HepG2 (cell line): ENCODE measurements around the gene PSD4. TPM values are rescaled to one million over a fixed set of nuclear protein-coding genes. Genes with fewer than 3 reads are reported as not detected.
A peak's percentile ranks its signal among the peaks of the same experiment; 100 is the strongest.

Experiments used
- CBX1 ChIP-seq: IDR thresholded peaks from one replicate; pipeline ENCODE4 v1.6.1; 2016; ENCODE audit warnings: antibody characterized with exemption, low read depth
- ELF4 ChIP-seq: sonication (generic); formaldehyde crosslinking; IDR thresholded peaks from 2 replicates; pipeline ENCODE4 v1.5.0; 2020; ENCODE audit warnings: missing genetic modification reagents, mild to moderate bottlenecking, moderate library complexity, borderline replicate concordance
- FOXK1 ChIP-seq: sonication (generic); formaldehyde crosslinking; IDR thresholded peaks from 2 replicates; pipeline ENCODE4 v1.4.0; 2020; ENCODE audit warnings: low read depth, missing genetic modification reagents, borderline replicate concordance
- HOXA3 ChIP-seq: sonication (generic); formaldehyde crosslinking; IDR thresholded peaks from 2 replicates; pipeline ENCODE4 v1.5.0; 2020; ENCODE audit warnings: missing genetic modification reagents
- KLF15 ChIP-seq: sonication (generic); formaldehyde crosslinking; IDR thresholded peaks from 2 replicates; pipeline ENCODE4 v1.8.1; 2023; ENCODE audit warnings: borderline replicate concordance, mild to moderate bottlenecking, inconsistent platforms, missing genetic modification reagents, mixed read lengths
- MED8 ChIP-seq: sonication (generic); formaldehyde crosslinking; IDR thresholded peaks from 2 replicates; pipeline ENCODE4 v1.8.1; 2023; ENCODE audit warnings: mild to moderate bottlenecking, missing genetic modification reagents; ENCODE audit not compliant: insufficient replicate concordance
- NFYB ChIP-seq: sonication (generic); formaldehyde crosslinking; IDR thresholded peaks from 2 replicates; pipeline ENCODE4 v1.4.0; 2020; ENCODE audit warnings: missing genetic modification reagents
- POLR2A ChIP-seq, 2 experiments: IDR thresholded peaks; 2 replicates each; pipeline ENCODE4 v1.6.1; 2011; ENCODE audit warnings: low read depth in 2 of 2, low read length in 2 of 2, mild to moderate bottlenecking in 1 of 2, moderate library complexity in 1 of 2; ENCODE audit not compliant: insufficient read depth in 1 of 2
- RFXANK ChIP-seq: IDR thresholded peaks from 2 replicates; pipeline ENCODE4 v1.6.1; 2016
- SAP130 ChIP-seq: IDR thresholded peaks from 2 replicates; pipeline ENCODE4 v1.6.1; 2016; ENCODE audit warnings: low read depth
- SP5 ChIP-seq: IDR thresholded peaks from 2 replicates; pipeline ENCODE4 v1.6.1; 2016; ENCODE audit warnings: low read depth, borderline replicate concordance
- SRY ChIP-seq: sonication (generic); formaldehyde crosslinking; IDR thresholded peaks from 2 replicates; pipeline ENCODE4 v1.8.0; 2022; ENCODE audit warnings: mild to moderate bottlenecking, missing genetic modification reagents
- SUZ12 ChIP-seq: fragments of 150-350 bp; IDR thresholded peaks from 2 replicates; pipeline ENCODE4 v1.6.1; 2014; ENCODE audit warnings: low read depth, low read length
- TOPORS ChIP-seq: sonication (generic); formaldehyde crosslinking; IDR thresholded peaks from 2 replicates; pipeline ENCODE4 v1.8.0; 2023; ENCODE audit warnings: mild to moderate bottlenecking, missing genetic modification reagents
- ZFX ChIP-seq: sonication (generic); formaldehyde crosslinking; IDR thresholded peaks from 2 replicates; pipeline ENCODE4 v1.4.0; 2020; ENCODE audit warnings: mild to moderate bottlenecking, low read depth, missing genetic modification reagents, moderate library complexity
- ZNF230 ChIP-seq: sonication (generic); formaldehyde crosslinking; IDR thresholded peaks from 2 replicates; pipeline ENCODE4 v1.4.0; 2020; ENCODE audit warnings: mild to moderate bottlenecking, missing genetic modification reagents
- ZNF232 ChIP-seq: sonication (generic); formaldehyde crosslinking; IDR thresholded peaks from 2 replicates; pipeline ENCODE4 v1.4.0; 2020; ENCODE audit warnings: missing genetic modification reagents, borderline replicate concordance
- ZNF484 ChIP-seq: sonication (generic); formaldehyde crosslinking; IDR thresholded peaks from 2 replicates; pipeline ENCODE4 v1.5.1; 2020; ENCODE audit warnings: mild to moderate bottlenecking, low read depth, missing genetic modification reagents, borderline replicate concordance
- ZNF501 ChIP-seq: sonication (generic); formaldehyde crosslinking; IDR thresholded peaks from 2 replicates; pipeline ENCODE4 v1.5.1; 2020; ENCODE audit warnings: mild to moderate bottlenecking, moderate library complexity, missing genetic modification reagents
- ZNF569 ChIP-seq: sonication (generic); formaldehyde crosslinking; IDR thresholded peaks from 2 replicates; pipeline ENCODE4 v1.5.0; 2020; ENCODE audit warnings: mild to moderate bottlenecking, missing genetic modification reagents, moderate library complexity, borderline replicate concordance
- ZNF614 ChIP-seq: IDR thresholded peaks from 2 replicates; pipeline ENCODE4 v1.6.1; 2018; ENCODE audit warnings: missing biosample characterization, missing genetic modification reagents, inconsistent platforms, borderline replicate concordance
- ZNF619 ChIP-seq: sonication (generic); formaldehyde crosslinking; IDR thresholded peaks from 2 replicates; pipeline ENCODE4 v1.4.0; 2020; ENCODE audit warnings: mild to moderate bottlenecking, missing genetic modification reagents
- ZNF660 ChIP-seq: sonication (generic); formaldehyde crosslinking; IDR thresholded peaks from 2 replicates; pipeline ENCODE4 v1.5.1; 2020; ENCODE audit warnings: mild to moderate bottlenecking, low read depth, missing genetic modification reagents, borderline replicate concordance
- ZNF747 ChIP-seq: sonication (generic); formaldehyde crosslinking; IDR thresholded peaks from 2 replicates; pipeline ENCODE4 v1.8.1; 2023; ENCODE audit warnings: missing genetic modification reagents, mild to moderate bottlenecking, borderline replicate concordance
- ZNF773 ChIP-seq: sonication (generic); formaldehyde crosslinking; IDR thresholded peaks from 2 replicates; pipeline ENCODE4 v1.4.0; 2020; ENCODE audit warnings: missing genetic modification reagents, borderline replicate concordance
- ZNF776 ChIP-seq: sonication (generic); formaldehyde crosslinking; IDR thresholded peaks from 2 replicates; pipeline ENCODE4 v1.4.0; 2020; ENCODE audit warnings: mild to moderate bottlenecking, missing genetic modification reagents
- polyA plus RNA-seq, 8 experiments: library from polyadenylated mRNA; depleted of rRNA in 3 of 8; stranded (reverse) in 7 of 8; unstranded in 1 of 8; fragments of >200 nt; fragmentation: Illumina TruSeq in 4 of 8; extraction: Trizol in 4 of 8; gene quantifications; 2 replicates each; pipeline versions ENCODE4 v1.2.1 to v1.2.3, GENCODE V29; 2011 to 2016; ENCODE audit warnings: low read depth in 4 of 8, missing spikeins in 1 of 8, mixed read lengths in 1 of 8; ENCODE audit not compliant: insufficient read depth in 1 of 8
- total RNA-seq, 5 experiments: library from RNA; depleted of rRNA; stranded (reverse); fragments of >200 nt; fragmentation: Illumina TruSeq; extraction: Trizol; gene quantifications; 2 replicates each; pipeline ENCODE4 v1.2.3, GENCODE V29; 2016; ENCODE audit warnings: low read depth in 1 of 5
- TF ChIP-seq, protein P1 (sequence below): sonication (generic); formaldehyde crosslinking; conservative IDR thresholded peaks from 2 replicates; pipeline ENCODE4 v1.4.0; 2020; ENCODE audit warnings: mild to moderate bottlenecking, missing genetic modification reagents, moderate library complexity
- TF ChIP-seq, protein P2 (sequence below): sonication (generic); formaldehyde crosslinking; IDR thresholded peaks from 2 replicates; pipeline ENCODE4 v1.4.0; 2020; ENCODE audit warnings: missing genetic modification reagents, mild to moderate bottlenecking, borderline replicate concordance

PSD4 gene
- total and polyA plus RNA-seq, 2 of the 13 experiments (the other 11 are each of a cell fraction or from before 2014, with no cell fraction given), result 5.8 to 9.4 TPM

- TF ChIP-seq, protein P1, sequence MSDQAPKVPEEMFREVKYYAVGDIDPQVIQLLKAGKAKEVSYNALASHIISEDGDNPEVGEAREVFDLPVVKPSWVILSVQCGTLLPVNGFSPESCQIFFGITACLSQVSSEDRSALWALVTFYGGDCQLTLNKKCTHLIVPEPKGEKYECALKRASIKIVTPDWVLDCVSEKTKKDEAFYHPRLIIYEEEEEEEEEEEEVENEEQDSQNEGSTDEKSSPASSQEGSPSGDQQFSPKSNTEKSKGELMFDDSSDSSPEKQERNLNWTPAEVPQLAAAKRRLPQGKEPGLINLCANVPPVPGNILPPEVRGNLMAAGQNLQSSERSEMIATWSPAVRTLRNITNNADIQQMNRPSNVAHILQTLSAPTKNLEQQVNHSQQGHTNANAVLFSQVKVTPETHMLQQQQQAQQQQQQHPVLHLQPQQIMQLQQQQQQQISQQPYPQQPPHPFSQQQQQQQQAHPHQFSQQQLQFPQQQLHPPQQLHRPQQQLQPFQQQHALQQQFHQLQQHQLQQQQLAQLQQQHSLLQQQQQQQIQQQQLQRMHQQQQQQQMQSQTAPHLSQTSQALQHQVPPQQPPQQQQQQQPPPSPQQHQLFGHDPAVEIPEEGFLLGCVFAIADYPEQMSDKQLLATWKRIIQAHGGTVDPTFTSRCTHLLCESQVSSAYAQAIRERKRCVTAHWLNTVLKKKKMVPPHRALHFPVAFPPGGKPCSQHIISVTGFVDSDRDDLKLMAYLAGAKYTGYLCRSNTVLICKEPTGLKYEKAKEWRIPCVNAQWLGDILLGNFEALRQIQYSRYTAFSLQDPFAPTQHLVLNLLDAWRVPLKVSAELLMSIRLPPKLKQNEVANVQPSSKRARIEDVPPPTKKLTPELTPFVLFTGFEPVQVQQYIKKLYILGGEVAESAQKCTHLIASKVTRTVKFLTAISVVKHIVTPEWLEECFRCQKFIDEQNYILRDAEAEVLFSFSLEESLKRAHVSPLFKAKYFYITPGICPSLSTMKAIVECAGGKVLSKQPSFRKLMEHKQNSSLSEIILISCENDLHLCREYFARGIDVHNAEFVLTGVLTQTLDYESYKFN (CRISPR knock-in tag), result no peak
- TF ChIP-seq ZNF773 (CRISPR knock-in tag), result no peak
- TF ChIP-seq, protein P2, sequence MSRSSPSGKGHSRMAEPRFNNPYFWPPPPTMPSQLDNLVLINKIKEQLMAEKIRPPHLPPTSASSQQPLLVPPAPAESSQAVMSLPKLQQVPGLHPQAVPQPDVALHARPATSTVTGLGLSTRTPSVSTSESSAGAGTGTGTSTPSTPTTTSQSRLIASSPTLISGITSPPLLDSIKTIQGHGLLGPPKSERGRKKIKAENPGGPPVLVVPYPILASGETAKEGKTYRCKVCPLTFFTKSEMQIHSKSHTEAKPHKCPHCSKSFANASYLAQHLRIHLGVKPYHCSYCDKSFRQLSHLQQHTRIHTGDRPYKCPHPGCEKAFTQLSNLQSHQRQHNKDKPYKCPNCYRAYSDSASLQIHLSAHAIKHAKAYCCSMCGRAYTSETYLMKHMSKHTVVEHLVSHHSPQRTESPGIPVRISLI (CRISPR knock-in tag), result no peak
- TF ChIP-seq ZNF569 (CRISPR knock-in tag), result no peak
- TF ChIP-seq NFYB (CRISPR knock-in tag), result no peak
- TF ChIP-seq ZNF484 (CRISPR knock-in tag), result no peak
- TF ChIP-seq HOXA3, result no peak
- no peak for TF ChIP-seq ZNF501
- TF ChIP-seq SAP130 (CRISPR knock-in tag), result 0 out of 2 replicates have a peak, but pooled peaks have one; percentile 19
- TF ChIP-seq ZNF776, result no peak
- TF ChIP-seq ZNF614 (CRISPR knock-in tag), result peak; percentile 50; the same call in 1 of the 2 replicates
- TF ChIP-seq SP5 (CRISPR knock-in tag), result no peak
- TF ChIP-seq FOXK1 (CRISPR knock-in tag), result peak; percentile 60; the same call in 1 of the 2 replicates
- TF ChIP-seq ZNF619, result no peak
- TF ChIP-seq TOPORS (CRISPR knock-in tag), result no peak
- no peak for TF ChIP-seq ZNF232
- TF ChIP-seq KLF15 (CRISPR knock-in tag), result no peak
- TF ChIP-seq SRY, result no peak
- no peak for TF ChIP-seq ELF4 (CRISPR knock-in tag)
- TF ChIP-seq ZNF747 (CRISPR knock-in tag), result no peak
- TF ChIP-seq POLR2A (IDR thresholded peaks at IDR 0.05; ENCODE audit: insufficient read depth in 1 of 2, low read depth in 2 of 2, low read length in 2 of 2), result no peak
- TF ChIP-seq ZNF660 (CRISPR knock-in tag), result no peak
- TF ChIP-seq CBX1, result no peak
- TF ChIP-seq ZFX (CRISPR knock-in tag), result no peak
- TF ChIP-seq RFXANK (CRISPR knock-in tag), result no peak
- no peak for TF ChIP-seq SUZ12
- TF ChIP-seq ZNF230, result no peak
- TF ChIP-seq MED8 (CRISPR knock-in tag), result no peak
Measured at GRCh38 chr2:113248997-113249770, 75.4 kb downstream of the PSD4 start (continued).
